SH-SY5Y (cell line): Measurements from ENCODE around the gene VMAC.

Source experiments
- GATA2 ChIP-seq: IDR thresholded peaks from 2 replicates; pipeline ENCODE4 v1.6.1; 2011; ENCODE audit warnings: mild to moderate bottlenecking, low read depth, low read length
- GATA3 ChIP-seq: IDR thresholded peaks from 2 replicates; pipeline ENCODE4 v1.6.1; 2011; ENCODE audit warnings: low read depth, mild to moderate bottlenecking, low read length, moderate library complexity

Gene VMAC, protein sequence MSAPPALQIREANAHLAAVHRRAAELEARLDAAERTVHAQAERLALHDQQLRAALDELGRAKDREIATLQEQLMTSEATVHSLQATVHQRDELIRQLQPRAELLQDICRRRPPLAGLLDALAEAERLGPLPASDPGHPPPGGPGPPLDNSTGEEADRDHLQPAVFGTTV

GRCh38 chr19:5904352-5905113, at the start of gene VMAC:
VMAC (plus strand) TSS chr19:5904872; CDS start chr19:5904891, 19 bp downstream.
- no peak for TF ChIP-seq GATA3
- TF ChIP-seq GATA2, result no peak

DNA sequence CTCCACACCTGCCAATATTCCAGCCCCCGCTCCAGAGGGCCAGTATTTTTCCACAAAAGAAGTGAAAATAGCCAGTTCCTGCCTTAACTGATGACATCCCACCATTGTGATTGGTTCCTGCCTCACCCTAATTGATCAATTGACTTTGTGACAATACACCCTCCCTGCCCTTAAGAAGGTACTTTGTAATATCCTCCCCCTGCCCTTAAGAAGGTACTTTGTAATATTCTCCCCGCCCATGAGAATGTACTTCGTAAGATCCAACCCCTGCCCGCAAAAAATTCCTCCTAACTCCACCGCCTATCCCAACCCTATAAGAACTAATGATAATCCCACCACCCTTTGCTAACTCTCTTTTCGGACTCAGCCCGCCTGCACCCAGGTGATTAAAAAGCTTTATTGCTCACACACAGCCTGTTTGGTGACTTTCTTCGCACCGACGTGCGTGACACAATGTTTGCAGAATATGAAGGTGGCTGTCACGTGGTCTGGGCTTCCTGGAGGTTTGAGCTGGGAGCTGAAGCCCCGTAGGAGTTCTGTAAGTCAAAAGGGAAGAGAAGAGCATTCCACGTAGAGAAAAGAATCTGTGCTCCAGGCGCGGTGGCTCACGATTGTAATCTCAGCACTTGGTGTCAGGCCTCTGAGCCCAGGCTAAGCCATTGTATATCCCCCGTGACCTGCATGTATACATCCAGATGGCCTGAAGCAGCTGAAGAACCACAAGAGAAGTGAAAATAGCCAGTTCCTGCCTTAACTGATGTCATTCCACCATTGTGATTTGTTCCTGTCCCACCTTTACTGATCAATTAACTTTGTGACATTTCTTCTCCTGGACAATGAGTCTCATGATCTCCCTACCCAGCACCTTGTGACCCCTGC, 47.2 kb upstream of the VMAC start:
- TF ChIP-seq GATA3, result no peak
- no peak for TF ChIP-seq GATA2

GRCh38 chr19:5863030-5863665, 41.5 kb upstream of the VMAC start:
- TF ChIP-seq GATA2 (no peak), GATA3 (no peak)

GRCh38 chr19:5864013-5864720, 40.5 kb upstream of the VMAC start:
- TF ChIP-seq GATA2, result no peak

GRCh38 chr19:5864725-5865486, 39.8 kb upstream of the VMAC start:
- TF ChIP-seq GATA3, result no peak
- no peak for TF ChIP-seq GATA2

DNA sequence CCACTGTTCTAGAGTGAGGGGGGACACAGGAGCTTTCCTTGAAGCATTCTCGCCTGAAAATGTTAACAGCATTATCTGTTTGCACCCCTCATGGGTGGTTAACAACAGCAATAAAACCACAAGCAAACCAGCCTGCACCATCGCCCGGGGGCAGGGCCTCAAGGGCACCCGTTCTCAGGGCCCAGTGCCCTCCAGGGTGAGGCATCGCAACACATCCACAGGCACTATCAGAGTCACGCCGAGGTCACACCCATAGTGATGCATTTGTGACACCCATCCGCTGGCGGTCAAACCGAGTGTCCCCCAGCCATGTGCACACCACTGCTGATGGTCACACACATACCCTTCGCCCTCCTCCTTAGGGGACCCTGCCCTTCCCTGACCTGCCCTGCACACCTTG, 38.9 kb upstream of the VMAC start:
- TF ChIP-seq GATA2, result no peak

DNA sequence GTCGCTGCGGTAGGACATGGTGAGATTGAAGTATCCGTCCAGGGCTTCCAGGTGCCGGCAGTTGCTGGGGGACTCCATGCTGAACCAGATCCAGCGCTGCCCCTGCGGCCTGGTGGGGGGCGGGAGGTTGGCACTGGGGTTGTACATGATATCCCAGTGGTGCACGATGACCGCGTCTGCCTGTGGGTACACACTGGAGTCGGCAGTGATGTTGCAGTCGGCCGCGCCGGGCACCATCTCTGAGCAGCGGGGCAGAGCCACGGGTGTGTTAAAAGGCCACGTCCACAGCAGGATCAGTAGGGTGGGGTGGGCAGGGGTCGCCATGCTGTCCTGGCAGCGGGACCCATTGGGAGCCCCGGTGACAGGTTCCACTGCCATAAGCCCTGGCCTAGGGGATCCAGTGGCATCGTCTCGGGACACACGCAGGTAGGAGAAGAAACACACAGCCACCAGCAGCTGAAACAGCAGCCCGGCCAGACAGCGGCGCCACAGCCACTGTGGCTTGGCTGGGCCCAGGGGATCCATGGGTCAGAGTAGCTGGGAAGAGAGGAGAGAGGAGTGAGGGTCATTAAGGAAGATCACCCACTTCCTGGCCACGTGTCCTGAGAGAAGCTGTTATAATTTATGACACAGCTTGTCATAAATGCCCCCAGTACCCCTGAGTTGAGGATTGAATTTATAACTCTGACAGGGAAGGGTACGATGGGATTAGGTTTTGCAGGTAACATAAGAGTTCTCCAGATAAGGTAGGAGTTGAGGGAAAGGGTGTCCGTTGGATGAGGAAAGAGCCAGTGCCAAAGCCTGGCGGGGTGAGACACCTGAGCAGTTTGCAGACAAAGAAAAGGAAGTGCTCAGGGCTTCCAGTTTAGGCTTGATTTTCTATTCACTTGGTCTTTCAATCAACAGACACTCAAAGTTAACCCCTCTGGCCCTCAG, 37.2 kb upstream of the VMAC start:
- TF ChIP-seq GATA2, result no peak
- no peak for TF ChIP-seq GATA3

- TF ChIP-seq GATA3, result no peak
- no peak for TF ChIP-seq GATA2
Observed at GRCh38 chr19:5870986-5871394, 33.7 kb upstream of the VMAC start.

DNA sequence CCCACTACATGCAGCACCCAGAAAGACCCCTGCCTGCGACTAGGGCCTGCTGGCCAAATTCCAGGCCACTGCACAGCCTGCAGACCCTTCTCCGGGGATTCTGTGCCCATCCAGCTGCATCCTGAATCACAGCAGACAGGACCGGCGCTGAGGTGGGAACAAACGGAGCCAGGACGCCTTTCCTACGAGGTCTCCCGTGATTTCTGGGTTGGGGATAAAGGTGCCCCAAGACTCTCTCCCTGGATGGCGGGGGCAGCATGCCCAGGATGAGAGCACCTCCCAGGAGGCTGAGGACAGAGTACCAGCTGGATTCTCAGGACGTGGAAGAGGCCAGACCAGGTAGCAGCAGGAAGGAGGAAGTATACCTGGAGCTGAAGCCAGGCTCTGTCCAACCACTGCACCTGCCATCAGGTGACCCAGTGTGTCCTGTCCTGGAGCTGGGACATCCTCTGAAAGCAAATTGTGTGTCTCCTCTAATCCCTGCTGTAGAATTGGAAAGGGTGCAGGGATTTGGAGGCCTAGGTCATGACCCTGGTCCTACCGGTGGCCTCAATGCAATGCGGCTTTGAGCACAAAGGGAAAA, 31.0 kb upstream of the VMAC start:
- TF ChIP-seq GATA3, result no peak
- no peak for TF ChIP-seq GATA2

DNA sequence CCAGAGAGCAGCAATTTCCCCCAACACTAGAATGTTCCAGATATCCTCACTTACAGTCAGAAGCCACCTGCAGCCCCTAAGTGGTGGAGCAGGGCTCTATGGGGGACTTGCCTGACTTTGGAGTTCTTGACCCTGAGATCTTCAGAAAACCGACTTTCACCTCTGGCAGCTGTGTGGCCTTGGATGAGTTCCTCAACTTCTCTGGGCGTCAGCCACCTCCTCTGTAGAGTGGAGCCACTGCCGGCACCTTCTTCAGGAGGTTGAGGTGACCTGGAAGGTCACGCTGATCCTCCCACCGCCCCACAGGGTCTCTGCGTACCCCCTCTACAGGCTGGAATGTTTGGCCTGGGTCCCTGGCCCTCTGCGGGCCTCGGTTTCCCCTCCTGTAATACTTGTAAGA, 27.2 kb upstream of the VMAC start:
- TF ChIP-seq GATA2 (no peak), GATA3 (no peak)

- TF ChIP-seq GATA3, result no peak
- no peak for TF ChIP-seq GATA2
Observed at GRCh38 chr19:5877882-5878281, 26.8 kb upstream of the VMAC start.

GRCh38 chr19:5880196-5880595, 24.5 kb upstream of the VMAC start:
- TF ChIP-seq GATA2 (no peak), GATA3 (no peak)
